Measurements from ENCODE around the gene PLCB1.

DNA sequence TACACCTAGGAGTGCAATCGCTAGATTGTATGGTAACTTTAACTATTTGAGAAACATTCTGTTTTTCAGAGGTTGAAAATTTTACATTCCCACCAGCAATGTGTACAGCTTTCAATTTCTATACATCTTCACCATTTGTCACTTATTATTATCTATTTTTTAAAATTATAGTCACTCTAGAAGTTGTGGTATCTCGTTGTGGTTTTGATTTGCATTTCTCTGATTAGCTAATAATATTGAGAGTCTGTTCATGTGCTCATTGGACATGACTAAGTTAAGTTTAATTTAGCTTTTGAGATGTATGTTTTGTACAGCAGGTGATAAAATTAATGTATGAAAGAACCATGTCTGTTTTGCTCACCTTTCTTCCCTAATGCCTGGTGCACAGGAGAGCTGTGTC, 34.8 kb upstream of the PLCB1 start:
- TF ChIP-seq POLR2A (IDR thresholded peaks at IDR 0.05; ENCODE audit: low read length) (no peak), GATA1 (IDR thresholded peaks at IDR 0.05; ENCODE audit: low read depth, low read length) (no peak)
